Activated CD4-positive, alpha-beta T cell treated with anti-CD3 and anti-CD28 coated beads, Interleukin-10, Interleukin-2, amounts not matched to agents 100 ng/mL and 50 ng/mL, durations not matched to agents 16 hours and 8 hours (primary cell): ENCODE data around the gene MYH15.

Source experiments
- DNase-seq: peaks from one replicate; pipeline ENCODE4 v3.0.0-alpha.2; 2020

Gene MYH15

DNA sequence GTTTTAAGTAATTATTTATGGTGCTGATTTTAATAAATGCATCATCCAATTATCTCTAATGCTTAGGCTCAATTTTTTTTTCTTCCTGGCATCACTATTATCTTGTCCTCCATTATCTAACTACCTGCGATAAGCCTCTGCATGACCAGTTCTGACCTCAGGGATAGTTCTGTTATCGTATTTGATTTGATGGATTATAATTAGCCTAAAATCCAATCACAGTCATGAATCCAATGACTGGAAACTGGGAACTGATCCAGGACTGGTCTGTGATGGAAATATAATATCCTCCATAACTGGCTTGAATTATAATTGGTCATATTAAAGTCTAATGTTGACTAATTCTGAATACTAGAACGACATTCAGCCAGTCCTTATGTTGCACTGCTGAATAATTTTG is 1.1 kb downstream of the MYH15 start:
- no peak for DNase-seq

- DNase-seq, result peak; percentile 3
Measured at GRCh38 chr3:108507902-108508301, 2.5 kb downstream of the MYH15 start.

GRCh38 chr3:108505811-108506210 is 4.6 kb downstream of the MYH15 start:
- DNase-seq, result peak; percentile 3

DNA sequence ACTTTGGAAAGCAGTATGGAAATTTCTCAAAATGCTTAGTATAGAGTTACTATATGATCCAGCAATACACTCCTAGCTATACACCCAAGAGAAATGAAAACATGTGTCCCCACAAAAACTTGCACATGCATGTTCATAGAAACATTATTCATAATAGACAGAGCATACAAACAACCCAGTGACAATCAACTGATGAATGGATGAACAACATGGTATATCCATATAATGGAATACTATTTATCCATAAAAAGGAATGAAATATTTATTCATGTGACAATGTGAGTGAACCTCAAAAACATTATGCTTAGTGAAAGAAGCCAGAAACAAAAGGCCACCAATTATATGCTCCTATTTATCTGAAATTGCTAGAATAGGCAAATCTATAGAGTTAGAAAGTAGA is 6.7 kb downstream of the MYH15 start:
- DNase-seq, result no peak

GRCh38 chr3:108501535-108501934 is 8.9 kb downstream of the MYH15 start:
- DNase-seq, result no peak

GRCh38 chr3:108500728-108501127 is 9.7 kb downstream of the MYH15 start:
- DNase-seq, result no peak

DNA sequence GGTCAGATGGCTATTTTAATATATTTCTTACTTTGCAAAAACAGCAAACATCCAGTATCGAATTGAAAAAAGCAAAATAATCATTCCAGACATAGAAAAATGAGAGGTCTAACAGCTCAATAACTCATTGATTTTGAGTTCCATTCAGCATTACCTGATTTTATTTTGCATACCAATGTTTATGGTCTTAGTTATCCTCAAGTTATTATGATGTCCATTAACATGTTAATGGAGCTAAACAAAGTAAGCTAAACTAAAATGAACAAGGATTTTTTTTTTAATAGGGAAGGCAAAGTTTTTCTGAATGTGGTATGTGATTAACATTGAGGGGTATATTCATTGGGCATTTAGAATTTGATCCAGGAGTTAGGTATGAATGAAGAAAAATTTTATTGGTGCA is 13.1 kb downstream of the MYH15 start:
- DNase-seq, result no peak

DNA sequence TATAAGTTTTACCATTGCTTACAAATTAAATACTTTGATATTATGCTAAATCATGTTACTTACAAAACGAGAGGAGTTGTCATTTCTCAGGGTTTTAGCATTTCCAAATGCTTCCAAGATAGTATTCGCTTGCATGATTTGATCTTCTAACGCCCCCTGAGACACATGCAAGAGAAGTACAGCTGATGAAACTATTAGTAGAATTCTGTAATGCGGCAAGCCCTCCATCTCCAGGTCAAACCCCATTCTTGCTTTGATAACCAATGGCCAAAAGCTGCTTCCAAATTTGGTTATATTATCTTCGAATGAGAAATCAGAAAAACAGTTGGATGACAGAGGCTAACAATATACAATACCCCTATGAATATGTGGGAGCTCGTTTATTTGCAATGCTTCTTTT is 14.7 kb downstream of the MYH15 start:
- DNase-seq, result no peak

DNA sequence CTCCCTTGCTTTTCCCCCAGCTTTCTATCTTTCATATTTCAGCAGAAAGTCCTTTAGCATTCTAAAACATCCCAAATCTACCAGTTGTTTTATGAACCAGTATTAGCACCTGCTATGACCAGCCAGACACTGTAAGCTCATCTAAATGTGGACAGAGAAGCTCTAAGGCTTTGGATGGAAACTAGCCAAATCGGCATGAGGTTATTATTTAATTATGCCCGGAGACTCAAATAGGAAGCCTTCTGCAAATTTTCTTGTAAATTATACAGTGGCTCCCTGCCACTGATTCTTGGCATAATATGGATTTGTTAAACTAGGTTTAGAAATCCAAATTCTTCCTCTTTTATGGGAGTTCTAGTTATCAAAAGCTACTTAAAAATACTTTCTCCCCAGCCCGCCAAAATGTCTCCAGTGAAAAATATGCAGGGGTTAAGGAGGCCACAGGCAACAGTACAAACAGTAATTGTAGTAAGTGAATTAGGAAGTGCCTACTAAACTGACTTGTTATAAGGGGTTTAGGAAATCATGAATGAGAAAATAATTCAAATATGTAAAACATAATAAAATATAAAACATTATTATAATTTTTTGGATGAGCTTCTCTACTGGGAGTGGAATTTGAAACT is 15.4 kb downstream of the MYH15 start:
- DNase-seq, result no peak

GRCh38 chr3:108493862-108494261 is 16.5 kb downstream of the MYH15 start:
- DNase-seq, result no peak

- no peak for DNase-seq
Measured at GRCh38 chr3:108491456-108491855, 18.9 kb downstream of the MYH15 start.

DNA sequence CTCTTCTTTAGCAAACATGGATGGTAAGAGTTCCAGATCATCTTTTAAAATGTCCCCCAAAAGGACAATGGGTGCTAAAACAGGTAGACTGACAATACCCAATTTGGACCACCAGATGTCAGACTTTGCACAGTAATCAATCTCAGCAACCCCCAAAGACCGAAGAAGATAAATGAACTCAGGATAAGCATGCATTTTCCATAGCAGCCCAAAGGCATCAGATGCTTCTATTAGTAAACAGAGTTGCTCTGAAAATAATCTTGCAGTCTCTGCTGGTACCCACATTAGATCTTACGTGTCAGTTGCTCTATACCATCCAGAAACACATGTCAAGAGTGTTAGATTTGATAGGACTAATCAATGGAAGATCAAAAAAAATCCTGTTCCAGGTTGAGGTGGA is 20.6 kb downstream of the MYH15 start:
- DNase-seq, result peak; percentile 61

DNA sequence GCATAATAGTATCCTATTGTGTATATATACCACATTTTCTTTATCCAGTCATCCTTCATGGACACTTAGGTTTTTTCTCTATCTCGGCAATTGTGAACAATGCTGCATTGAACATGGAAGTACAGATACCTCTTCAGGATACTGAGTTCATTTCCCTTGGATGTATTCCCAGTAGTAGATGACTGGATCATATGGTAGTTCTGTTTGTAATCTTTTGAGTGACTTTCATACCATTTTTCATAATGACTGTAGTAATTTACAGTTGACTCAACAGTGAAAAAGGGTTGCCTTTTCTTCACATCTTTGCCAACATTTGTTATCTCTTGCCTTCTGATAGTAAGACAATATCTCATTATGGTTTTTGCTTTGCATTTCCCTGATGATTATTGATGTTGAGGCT is 21.8 kb downstream of the MYH15 start:
- peak; percentile 49 for DNase-seq

- no peak for DNase-seq
Measured at GRCh38 chr3:108487439-108487838, 23.0 kb downstream of the MYH15 start.

GRCh38 chr3:108486941-108487340 is 23.5 kb downstream of the MYH15 start:
- DNase-seq, result no peak

DNA sequence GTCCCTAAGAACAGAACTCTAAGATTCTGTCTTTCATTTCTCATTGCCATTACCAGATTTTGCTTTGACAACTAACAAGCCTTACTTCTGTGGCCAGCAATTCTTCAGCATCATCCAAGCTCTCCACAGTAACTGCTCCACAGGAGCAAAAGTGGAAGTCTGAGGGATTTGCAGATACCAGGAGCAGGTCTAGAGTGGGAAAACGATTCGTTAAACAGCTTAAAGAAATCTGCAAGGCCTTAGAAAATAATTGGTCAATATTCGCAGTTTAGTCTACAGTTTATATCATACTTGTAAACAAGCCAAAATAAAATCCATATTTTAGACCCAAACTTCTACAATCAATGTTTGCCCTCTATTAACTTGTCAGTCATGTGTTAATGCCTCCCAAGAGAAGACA is 24.1 kb downstream of the MYH15 start:
- DNase-seq, result no peak

DNA sequence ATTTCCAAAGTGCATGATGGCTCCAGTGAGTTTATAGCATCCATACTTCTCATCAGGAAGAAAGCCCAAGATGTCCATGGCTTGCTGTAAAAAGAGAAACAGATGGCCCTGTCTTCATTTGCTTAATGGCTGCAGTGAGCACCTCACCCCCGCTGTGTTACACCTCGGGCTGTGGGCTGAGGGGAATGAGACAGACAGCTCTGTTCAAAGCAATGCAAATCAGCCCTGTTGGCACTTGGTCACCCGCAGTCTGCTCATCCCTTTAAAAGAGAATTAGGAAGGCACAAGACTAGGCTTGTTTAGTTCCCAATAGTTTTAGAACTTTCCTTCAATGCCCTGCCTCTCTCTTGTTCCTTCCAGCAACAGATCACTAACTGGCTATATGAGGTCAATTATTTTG is 25.2 kb downstream of the MYH15 start:
- no peak for DNase-seq

- DNase-seq, result no peak
Measured at GRCh38 chr3:108479224-108479623, 31.2 kb downstream of the MYH15 start.

GRCh38 chr3:108477511-108478147 is 32.8 kb downstream of the MYH15 start:
- DNase-seq, result peak; percentile 70

DNA sequence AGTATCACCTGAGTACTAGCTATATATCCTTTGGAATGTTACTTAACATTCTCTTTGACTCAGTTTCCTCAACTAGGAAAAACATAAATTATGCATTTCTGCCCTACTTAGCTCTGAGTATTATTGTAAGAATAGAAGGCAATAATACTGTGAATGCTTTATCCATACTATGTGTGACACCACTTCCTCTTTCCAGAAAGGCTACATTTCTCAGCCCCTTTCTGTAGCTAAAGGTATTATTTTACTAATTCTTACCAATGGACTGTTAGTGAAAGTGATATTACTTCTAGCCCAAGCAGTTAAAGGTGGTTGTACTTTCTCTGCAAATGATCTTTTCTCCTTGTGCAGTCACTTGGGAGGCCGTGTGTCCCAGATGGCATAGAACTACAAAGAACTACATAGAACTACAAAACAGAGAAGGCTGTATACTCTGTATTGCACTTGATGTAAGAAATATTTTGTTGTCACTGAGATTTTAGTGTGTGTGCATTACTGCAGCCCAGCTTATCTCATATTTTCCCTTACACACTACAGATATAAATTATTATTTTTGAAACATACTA is 35.1 kb downstream of the MYH15 start:
- no peak for DNase-seq

- no peak for DNase-seq
Measured at GRCh38 chr3:108474581-108474980, 35.8 kb downstream of the MYH15 start.

DNA sequence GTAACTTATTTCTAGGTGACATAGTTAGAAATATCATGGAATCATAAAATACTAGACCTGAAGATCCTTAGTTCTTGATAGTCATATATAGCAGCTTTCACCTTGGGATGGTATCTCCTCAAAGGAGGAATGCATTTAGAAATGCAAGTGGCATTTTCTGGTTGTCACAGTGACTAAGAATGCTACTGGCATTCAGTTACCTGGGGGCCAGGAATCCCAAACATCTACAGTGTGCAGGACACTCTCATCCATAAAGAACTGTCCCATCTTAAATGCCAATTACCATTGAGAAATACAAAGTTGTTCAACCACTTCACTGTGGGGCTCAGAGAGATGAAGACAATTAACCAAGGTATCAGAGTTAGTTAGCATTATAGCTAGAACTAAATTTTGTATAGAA is 36.7 kb downstream of the MYH15 start:
- no peak for DNase-seq

DNA sequence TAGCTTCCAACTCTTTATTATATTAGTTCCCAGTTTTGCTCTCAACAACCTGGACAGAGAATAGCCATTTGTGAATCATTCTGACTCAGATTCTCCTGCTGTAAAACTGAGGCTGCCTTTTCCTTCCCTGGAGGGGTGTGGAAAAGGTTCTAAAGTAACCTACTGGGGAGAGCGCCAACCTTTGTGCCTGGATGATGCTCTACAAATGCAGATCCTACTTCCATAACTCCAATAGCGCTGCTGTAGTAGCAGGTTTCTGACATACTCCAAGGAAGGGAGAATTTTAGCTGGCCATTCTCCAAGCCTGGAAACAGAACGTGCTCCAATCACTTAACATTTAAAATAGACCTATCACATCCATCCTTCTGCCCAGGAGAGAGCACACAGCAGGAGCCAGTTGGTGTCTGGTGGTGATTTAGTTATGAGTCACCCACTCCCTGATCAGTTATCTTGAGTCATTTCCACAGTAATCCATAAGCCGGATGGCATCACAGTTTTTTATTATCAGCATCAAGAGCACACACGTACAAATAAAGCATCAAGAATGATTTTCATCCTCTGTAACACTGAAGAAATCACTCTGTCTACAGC is 38.3 kb downstream of the MYH15 start:
- DNase-seq, result peak; percentile 73

DNA sequence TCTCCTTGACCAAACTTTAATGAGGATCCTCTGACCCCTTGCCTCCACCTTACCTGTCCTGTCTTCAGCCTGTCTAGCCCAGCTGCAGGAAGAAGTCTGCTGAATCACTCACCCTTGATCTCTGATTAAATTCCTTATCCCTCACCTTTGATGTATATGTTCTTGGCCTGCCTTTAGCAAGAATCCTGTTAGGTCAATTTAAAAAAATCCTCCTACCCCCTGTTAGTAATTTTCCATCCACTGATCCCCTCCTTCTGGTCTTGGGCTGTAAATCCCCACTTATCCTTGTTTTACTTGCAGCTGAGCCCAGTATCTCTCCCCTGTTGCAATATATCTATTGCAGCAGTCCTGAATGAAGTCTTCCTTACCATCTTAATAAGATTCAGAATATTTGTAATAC is 39.0 kb downstream of the MYH15 start:
- DNase-seq, result no peak
